Liver (tissue), 9 donors: Measurements from ENCODE around the gene CAPN1. TPM values are rescaled to one million over a fixed set of nuclear protein-coding genes. Genes with fewer than 3 reads are reported as not detected.

Experiments
- DNase-seq: peaks from one replicate; pipeline ENCODE4 v3.0.0-alpha.2; 2017; ENCODE audit warnings: low spot score
- H3K27ac ChIP-seq, 2 donors: one replicate each; pipeline ENCODE4 v1.7.0; 2013; ENCODE audit warnings: inconsistent platforms in 2 of 2, low read length in 2 of 2, control low read depth in 1 of 2, low read depth in 1 of 2, mild to moderate bottlenecking in 1 of 2
- H3K27me3 ChIP-seq, 4 donors: one replicate each; pipeline versions ENCODE4 v1.6.1 to v1.7.0; 2013; ENCODE audit warnings: low read length in 3 of 4, inconsistent platforms in 1 of 4, mild to moderate bottlenecking in 1 of 4, moderate library complexity in 1 of 4; ENCODE audit not compliant: control insufficient read depth in 4 of 4, insufficient read depth in 4 of 4
- H3K36me3 ChIP-seq, 4 donors: one replicate each; pipeline versions ENCODE4 v1.6.1 to v1.7.0; 2013; ENCODE audit warnings: low read length in 3 of 4, mild to moderate bottlenecking in 3 of 4, low read depth in 1 of 4, moderate library complexity in 1 of 4; ENCODE audit not compliant: control insufficient read depth in 4 of 4, insufficient read depth in 3 of 4
- H3K4me1 ChIP-seq, 4 donors: one replicate each; pipeline versions ENCODE4 v1.6.1 to v1.7.0; 2013; ENCODE audit warnings: low read length in 3 of 4, mild to moderate bottlenecking in 3 of 4, moderate library complexity in 1 of 4; ENCODE audit not compliant: control insufficient read depth in 4 of 4, insufficient read depth in 4 of 4
- H3K4me3 ChIP-seq, 3 donors: one replicate each; pipeline versions ENCODE4 v1.6.1 to v1.7.0; 2013; ENCODE audit warnings: low read length in 3 of 3, control low read depth in 1 of 3, low read depth in 1 of 3, mild to moderate bottlenecking in 1 of 3
- H3K9ac ChIP-seq, 2 donors: one replicate each; pipeline ENCODE4 v1.7.0; 2013; ENCODE audit warnings: low read length in 2 of 2, mild to moderate bottlenecking in 2 of 2, moderate library complexity in 2 of 2, control low read depth in 1 of 2, low read depth in 1 of 2
- H3K9me3 ChIP-seq, 4 donors: one replicate each; pipeline versions ENCODE4 v1.6.1 to v1.7.0; 2013; ENCODE audit warnings: low read length in 3 of 4; ENCODE audit not compliant: control insufficient read depth in 4 of 4
- CTCF ChIP-seq: fragments of 150-350 bp; IDR thresholded peaks from 2 replicates; pipeline ENCODE4 v1.5.1; 2017; ENCODE audit warnings: improper control_type of control experiment, low read depth, low read length; ENCODE audit not compliant: missing input control
- EGR1 ChIP-seq, 2 donors: IDR thresholded peaks; 2 replicates each; pipeline ENCODE4 v1.6.1; 2016 to 2018; ENCODE audit warnings: antibody characterized with exemption in 2 of 2, low read depth in 2 of 2
- FOXA1 ChIP-seq: IDR thresholded peaks from 2 replicates; pipeline ENCODE4 v1.6.1; 2016; ENCODE audit warnings: antibody characterized with exemption
- FOXA2 ChIP-seq: IDR thresholded peaks from 2 replicates; pipeline ENCODE4 v1.6.1; 2016; ENCODE audit warnings: antibody characterized with exemption
- GABPA ChIP-seq, 2 donors: IDR thresholded peaks in 1 of 2; conservative IDR thresholded peaks in 1 of 2; 2 replicates each; pipeline ENCODE4 v1.6.1; 2016; ENCODE audit warnings: antibody characterized with exemption in 2 of 2, mild to moderate bottlenecking in 1 of 2, moderate library complexity in 1 of 2
- HNF4A ChIP-seq, 2 donors: conservative IDR thresholded peaks; 2 replicates each; pipeline ENCODE4 v1.6.1; 2016; ENCODE audit warnings: antibody characterized with exemption in 2 of 2, mild to moderate bottlenecking in 2 of 2
- JUND ChIP-seq, 2 donors: IDR thresholded peaks; 2 replicates each; pipeline ENCODE4 v1.6.1; 2016; ENCODE audit warnings: antibody characterized with exemption in 2 of 2
- NR2F2 ChIP-seq: IDR thresholded peaks from 2 replicates; pipeline ENCODE4 v1.6.1; 2016; ENCODE audit warnings: antibody characterized with exemption
- RAD21 ChIP-seq, 2 donors: IDR thresholded peaks; 2 replicates each; pipeline ENCODE4 v1.6.1; 2016; ENCODE audit warnings: antibody characterized with exemption in 2 of 2, mild to moderate bottlenecking in 2 of 2
- RXRA ChIP-seq, 2 donors: IDR thresholded peaks; 2 replicates each; pipeline ENCODE4 v1.6.1; 2017 to 2018; ENCODE audit warnings: antibody characterized with exemption in 2 of 2, mild to moderate bottlenecking in 1 of 2
- TAF1 ChIP-seq: conservative IDR thresholded peaks from 2 replicates; pipeline ENCODE4 v1.6.1; 2016; ENCODE audit warnings: antibody characterized with exemption, mild to moderate bottlenecking
- YY1 ChIP-seq: IDR thresholded peaks from 2 replicates; pipeline ENCODE4 v1.6.1; 2016; ENCODE audit warnings: antibody characterized with exemption, mild to moderate bottlenecking
- WGBS: extraction: QIAGEN DNeasy Blood & Tissue Kit; methylation state at CpG from one replicate; pipeline ENCODE4 v1.1.7; 2013; 5-methylcytosine and 5-hydroxymethylcytosine counted together
- polyA plus RNA-seq, 2 donors: library from polyadenylated mRNA; stranded (reverse) in 1 of 2; unstranded in 1 of 2; fragments of 200-250 nt in 1 of 2; fragments of >200 nt in 1 of 2; fragmentation: Nextera tagmentation in 1 of 2; extraction: Ambion mirVana in 1 of 2; gene quantifications; one replicate each; pipeline versions ENCODE4 v1.2.1 to v1.2.3, GENCODE V29; 2013 to 2015
- total RNA-seq, 2 donors: library from RNA; depleted of rRNA; stranded (reverse); fragments of >200 nt; gene quantifications; one replicate each; pipeline ENCODE4 v1.2.3, GENCODE V29; 2014
- TF ChIP-seq, protein P1 (sequence below): IDR thresholded peaks from 2 replicates; pipeline ENCODE4 v1.6.1; 2016; ENCODE audit warnings: antibody characterized with exemption
- TF ChIP-seq, protein P2 (sequence below): IDR thresholded peaks from 2 replicates; pipeline ENCODE4 v1.6.1; 2016; ENCODE audit warnings: antibody characterized with exemption
- donor health status: healthy.
- donor health status: healthy.
- donor health status: healthy.
- donor health status: healthy.
- donor health status: healthy.

The CAPN1 gene
- total and polyA plus RNA-seq, 4 donors, result 39.6 to 183 (median 65.1) TPM

- Histone ChIP-seq H3K4me1 (peaks cover 6 to 10% (median 9%) of the 10 kb centered on the region in 4 donors), H3K27ac (no peak overlapping the region), H3K9me3 (no peaks in the 10 kb centered on the region), H3K4me3 (no peak overlapping the region), H3K27me3 (no peaks in the 10 kb centered on the region), H3K36me3 (peaks cover 0 to 3% (median under 1%) of the 10 kb centered on the region in 4 donors), H3K9ac (no peak overlapping the region)
- 94% methylated on average over 24 of the region's 24 CpGs for WGBS
- no peak for DNase-seq
- TF ChIP-seq EGR1 (IDR thresholded peaks at IDR 0.05; ENCODE audit: low read depth in 2 of 2) (no peak), HNF4A (conservative IDR thresholded peaks at IDR 0.05) (no peak), TAF1 (no peak), NR2F2 (no peak)
These were observed 33.8 kb downstream of the CAPN1 start for GRCh38 chr11:65215441-65216076.

DNA sequence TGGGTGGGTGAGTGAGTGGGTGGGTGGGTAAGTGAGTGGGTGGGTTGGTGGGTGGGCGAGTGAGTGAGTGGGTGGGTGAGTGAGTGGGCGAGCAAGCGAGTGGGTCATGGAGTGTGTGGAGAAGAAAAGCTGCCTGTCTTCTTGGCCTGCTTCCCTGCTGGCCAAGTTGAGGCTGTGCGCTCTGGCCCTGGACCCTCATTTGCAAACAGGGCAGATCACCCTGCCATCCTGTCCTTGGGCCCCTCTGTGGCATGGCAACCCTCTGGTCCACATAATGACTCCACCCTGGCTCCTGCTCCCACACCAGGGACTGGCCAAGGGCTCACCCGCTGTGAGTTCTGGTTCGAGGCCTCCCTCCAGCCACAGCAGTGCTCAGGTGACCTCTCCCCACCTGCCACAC lies 35.1 kb downstream of the CAPN1 start:
- WGBS, result 95% methylated on average over 6 of the region's 6 CpGs
- no peak for DNase-seq
- TF ChIP-seq EGR1 (IDR thresholded peaks at IDR 0.05; ENCODE audit: low read depth in 2 of 2), result no peak
- TF ChIP-seq, protein P1, sequence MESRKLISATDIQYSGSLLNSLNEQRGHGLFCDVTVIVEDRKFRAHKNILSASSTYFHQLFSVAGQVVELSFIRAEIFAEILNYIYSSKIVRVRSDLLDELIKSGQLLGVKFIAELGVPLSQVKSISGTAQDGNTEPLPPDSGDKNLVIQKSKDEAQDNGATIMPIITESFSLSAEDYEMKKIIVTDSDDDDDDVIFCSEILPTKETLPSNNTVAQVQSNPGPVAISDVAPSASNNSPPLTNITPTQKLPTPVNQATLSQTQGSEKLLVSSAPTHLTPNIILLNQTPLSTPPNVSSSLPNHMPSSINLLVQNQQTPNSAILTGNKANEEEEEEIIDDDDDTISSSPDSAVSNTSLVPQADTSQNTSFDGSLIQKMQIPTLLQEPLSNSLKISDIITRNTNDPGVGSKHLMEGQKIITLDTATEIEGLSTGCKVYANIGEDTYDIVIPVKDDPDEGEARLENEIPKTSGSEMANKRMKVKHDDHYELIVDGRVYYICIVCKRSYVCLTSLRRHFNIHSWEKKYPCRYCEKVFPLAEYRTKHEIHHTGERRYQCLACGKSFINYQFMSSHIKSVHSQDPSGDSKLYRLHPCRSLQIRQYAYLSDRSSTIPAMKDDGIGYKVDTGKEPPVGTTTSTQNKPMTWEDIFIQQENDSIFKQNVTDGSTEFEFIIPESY, result no peak
- no peak for TF ChIP-seq FOXA1
- no peak for TF ChIP-seq NR2F2

GRCh38 chr11:65217441-65218423 lies 36.0 kb downstream of the CAPN1 start:
- Histone ChIP-seq H3K36me3 (peaks cover 0 to 2% (median 0%) of the 10 kb centered on the region in 4 donors), H3K4me3 (no peak overlapping the region), H3K27me3 (no peaks in the 10 kb centered on the region), H3K9ac (no peak overlapping the region), H3K4me1 (peaks cover 0 to 6% (median 0%) of the 10 kb centered on the region in 4 donors), H3K27ac (no peak overlapping the region), H3K9me3 (no peaks in the 10 kb centered on the region)
- WGBS, result 93% methylated on average over 19 of the region's 19 CpGs
- TF ChIP-seq RXRA (IDR thresholded peaks at IDR 0.05), result no peak
- no peak for TF ChIP-seq YY1
- no peak for TF ChIP-seq RAD21 (IDR thresholded peaks at IDR 0.05)
- no peak for TF ChIP-seq HNF4A (conservative IDR thresholded peaks at IDR 0.05)
- TF ChIP-seq FOXA1, result no peak
- no peak for TF ChIP-seq GABPA (IDR thresholded peaks at IDR 0.05 in 1 of 2, conservative IDR thresholded peaks at IDR 0.05 in 1 of 2)
- TF ChIP-seq EGR1 (IDR thresholded peaks at IDR 0.05; ENCODE audit: low read depth in 2 of 2), result no peak
- TF ChIP-seq CTCF, result no peak
- TF ChIP-seq JUND (IDR thresholded peaks at IDR 0.05), result no peak
- TF ChIP-seq FOXA2, result no peak
- TF ChIP-seq, protein P2, sequence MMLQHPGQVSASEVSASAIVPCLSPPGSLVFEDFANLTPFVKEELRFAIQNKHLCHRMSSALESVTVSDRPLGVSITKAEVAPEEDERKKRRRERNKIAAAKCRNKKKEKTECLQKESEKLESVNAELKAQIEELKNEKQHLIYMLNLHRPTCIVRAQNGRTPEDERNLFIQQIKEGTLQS, result no peak
- TF ChIP-seq, protein P1, result no peak
- DNase-seq, result no peak

More for the DNA sequence above, 35.1 kb downstream of the CAPN1 start:
- H3K9ac ChIP-seq, result no peak overlapping the region
- no peak overlapping the region for H3K4me3 ChIP-seq
- no peaks in the 10 kb centered on the region for H3K9me3 ChIP-seq
- no peaks in the 10 kb centered on the region for H3K4me1 ChIP-seq
- peaks cover 0 to 2% (median 0%) of the 10 kb centered on the region in 4 donors for H3K36me3 ChIP-seq
- no peak overlapping the region for H3K27ac ChIP-seq
- H3K27me3 ChIP-seq, result no peaks in the 10 kb centered on the region
